OCI-LY3 (cell line): ENCODE results near the gene MBD3L4.
A peak's percentile ranks its signal among the peaks of the same experiment; 100 is the strongest.
"Not testable (repeated sequence)": the region's sequence is repeated elsewhere in the genome, so short reads cannot be mapped to it uniquely, and the experiment has no call there.

Source experiments
- H2AFZ ChIP-seq: fragments of 200-600, 300-600 bp; shearing (Covaris generic); 2 replicates; pipeline ENCODE4 v1.6.0; 2014; ENCODE audit warnings: antibody characterized with exemption, low read depth, low read length
- H3K27ac ChIP-seq: fragments of 200-600, 300-600 bp; sonication (generic); 2 replicates; pipeline ENCODE4 v1.5.1; 2014; ENCODE audit warnings: mild to moderate bottlenecking, low read length, moderate library complexity, mixed read lengths
- H3K27me3 ChIP-seq: fragments of 200-600, 300-600 bp; sonication (generic); 2 replicates; pipeline ENCODE4 v1.6.1; 2014; ENCODE audit warnings: low read depth, low read length, mixed read lengths
- H3K36me3 ChIP-seq: fragments of 200-600, 300-600 bp; sonication (generic); replicated peaks from 2 replicates; pipeline ENCODE3; 2014; ENCODE audit warnings: low read depth, low read length, mixed read lengths
- H3K4me1 ChIP-seq: fragments of 300-600, 200-600 bp; sonication (generic); 2 replicates; pipeline ENCODE4 v1.6.1; 2014; ENCODE audit warnings: low read length, mixed read lengths
- H3K4me2 ChIP-seq: fragments of 200-600, 300-600 bp; sonication (generic); 2 replicates; pipeline ENCODE4 v1.6.1; 2014; ENCODE audit warnings: low read length, mixed read lengths
- H3K4me3 ChIP-seq: fragments of 300-600, 200-600 bp; sonication (generic); 2 replicates; pipeline ENCODE4 v1.5.1; 2014; ENCODE audit warnings: antibody characterized with exemption, mild to moderate bottlenecking, low read length, moderate library complexity
- H3K79me2 ChIP-seq: fragments of 300-600, 200-600 bp; shearing (Covaris generic); 2 replicates; pipeline ENCODE4 v1.6.1; 2014; ENCODE audit warnings: mild to moderate bottlenecking, low read length, mixed read lengths
- H3K9ac ChIP-seq: fragments of 300-600, 200-600 bp; shearing (Covaris generic); 2 replicates; pipeline ENCODE4 v1.6.0; 2014; ENCODE audit warnings: mild to moderate bottlenecking, low read length, moderate library complexity
- H3K9me3 ChIP-seq: fragments of 200-600, 300-600 bp; shearing (Covaris generic); 2 replicates; pipeline ENCODE4 v1.6.1; 2014; ENCODE audit warnings: low read length, mixed read lengths; ENCODE audit not compliant: insufficient read depth
- H4K20me1 ChIP-seq: fragments of 200-600, 300-600 bp; sonication (generic); 2 replicates; pipeline ENCODE4 v1.6.1; 2016; ENCODE audit warnings: low read length, mixed read lengths; ENCODE audit not compliant: insufficient read depth
- EZH2phosphoT487 ChIP-seq: fragments of 200-600 bp; shearing (Covaris generic); IDR thresholded peaks from 2 replicates; pipeline ENCODE4 v1.6.1; 2018; ENCODE audit warnings: antibody characterized with exemption, mixed run types, low read depth
- TF ChIP-seq, protein P1 (sequence below): fragments of 200-600, 300-600 bp; sonication (generic); IDR thresholded peaks from 2 replicates; pipeline ENCODE4 v1.5.1; 2014; ENCODE audit warnings: antibody characterized with exemption, low read length, low read depth

Gene MBD3L4

GRCh38 chr19:7069042-7069903 is 29.3 kb upstream of the MBD3L4 start, which contains the start of gene ZNF557:
Gene ZNF557 (plus strand): TSS chr19:7069703. CDS start chr19:7075075, 5,372 bp downstream.
- H4K20me1 ChIP-seq: no peaks in the 10 kb centered on the region
- peak within 1 kb of the TSS; percentile 86 for H3K9ac ChIP-seq
- H3K27me3 ChIP-seq: no peaks in the 10 kb centered on the region
- peak within 1 kb of the TSS; percentile 90 for H3K4me2 ChIP-seq
- peaks cover 8% of the 10 kb centered on the region for H3K4me1 ChIP-seq
- no peak for TF ChIP-seq EZH2phosphoT487
- TF ChIP-seq, protein P1, sequence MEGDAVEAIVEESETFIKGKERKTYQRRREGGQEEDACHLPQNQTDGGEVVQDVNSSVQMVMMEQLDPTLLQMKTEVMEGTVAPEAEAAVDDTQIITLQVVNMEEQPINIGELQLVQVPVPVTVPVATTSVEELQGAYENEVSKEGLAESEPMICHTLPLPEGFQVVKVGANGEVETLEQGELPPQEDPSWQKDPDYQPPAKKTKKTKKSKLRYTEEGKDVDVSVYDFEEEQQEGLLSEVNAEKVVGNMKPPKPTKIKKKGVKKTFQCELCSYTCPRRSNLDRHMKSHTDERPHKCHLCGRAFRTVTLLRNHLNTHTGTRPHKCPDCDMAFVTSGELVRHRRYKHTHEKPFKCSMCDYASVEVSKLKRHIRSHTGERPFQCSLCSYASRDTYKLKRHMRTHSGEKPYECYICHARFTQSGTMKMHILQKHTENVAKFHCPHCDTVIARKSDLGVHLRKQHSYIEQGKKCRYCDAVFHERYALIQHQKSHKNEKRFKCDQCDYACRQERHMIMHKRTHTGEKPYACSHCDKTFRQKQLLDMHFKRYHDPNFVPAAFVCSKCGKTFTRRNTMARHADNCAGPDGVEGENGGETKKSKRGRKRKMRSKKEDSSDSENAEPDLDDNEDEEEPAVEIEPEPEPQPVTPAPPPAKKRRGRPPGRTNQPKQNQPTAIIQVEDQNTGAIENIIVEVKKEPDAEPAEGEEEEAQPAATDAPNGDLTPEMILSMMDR: no peak
- no peaks in the 10 kb centered on the region for H3K9me3 ChIP-seq
- H3K79me2 ChIP-seq: peaks cover 19% of the 10 kb centered on the region
- H3K4me3 ChIP-seq: peak within 1 kb of the TSS; percentile 93
- H2AFZ ChIP-seq: peak within 1 kb of the TSS; percentile 99
- peaks cover 27% of the 10 kb centered on the region for H3K36me3 ChIP-seq
- peak within 1 kb of the TSS; percentile 65 for H3K27ac ChIP-seq

- H3K79me2 ChIP-seq: peaks cover 19% of the 10 kb centered on the region
- H3K4me1 ChIP-seq: peaks cover 8% of the 10 kb centered on the region
- TF ChIP-seq EZH2phosphoT487: no peak
- TF ChIP-seq, protein P1: no peak
- H3K27me3 ChIP-seq: no peaks in the 10 kb centered on the region
- peak overlapping the region; percentile 13; the same call in 1 of the 2 replicates for H3K9ac ChIP-seq
- no peak overlapping the region for H3K27ac ChIP-seq
- peaks cover 22% of the 10 kb centered on the region for H3K36me3 ChIP-seq
- no peaks in the 10 kb centered on the region for H4K20me1 ChIP-seq
- H3K9me3 ChIP-seq: no peaks in the 10 kb centered on the region
- peak overlapping the region; percentile 72 for H3K4me2 ChIP-seq
- H2AFZ ChIP-seq: peak overlapping the region; percentile 77
- peak overlapping the region; percentile 93 for H3K4me3 ChIP-seq
Measured at GRCh38 chr19:7068599-7068998, 28.6 kb upstream of the MBD3L4 start.

DNA sequence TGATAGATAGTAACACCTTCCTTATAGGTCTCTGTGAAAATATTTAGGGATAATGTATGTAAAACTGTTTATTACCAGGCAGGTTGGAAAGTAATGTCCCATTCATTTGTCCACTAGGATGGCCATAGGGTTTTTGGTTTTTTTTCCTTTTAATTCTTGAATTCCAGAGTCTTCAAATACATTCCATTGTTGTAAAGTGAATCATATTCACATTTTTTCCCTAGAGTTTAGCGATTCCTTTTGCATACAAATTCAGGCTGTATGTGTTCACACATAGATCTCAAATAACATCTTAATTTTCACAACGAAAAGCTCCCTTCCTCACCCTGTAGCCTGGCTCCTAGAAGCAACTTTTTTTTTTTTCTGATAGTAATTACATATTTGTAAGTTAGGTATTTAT is 27.7 kb upstream of the MBD3L4 start:
- no peaks in the 10 kb centered on the region for H3K9me3 ChIP-seq
- no peak overlapping the region for H3K27ac ChIP-seq
- no peak for TF ChIP-seq EZH2phosphoT487
- TF ChIP-seq, protein P1: no peak
- H3K4me1 ChIP-seq: peaks cover 8% of the 10 kb centered on the region
- peaks cover 19% of the 10 kb centered on the region for H3K79me2 ChIP-seq
- no peak overlapping the region for H2AFZ ChIP-seq
- no peaks in the 10 kb centered on the region for H4K20me1 ChIP-seq
- no peak overlapping the region for H3K9ac ChIP-seq
- peaks cover 15% of the 10 kb centered on the region for H3K36me3 ChIP-seq
- H3K4me3 ChIP-seq: no peak overlapping the region
- H3K27me3 ChIP-seq: no peaks in the 10 kb centered on the region
- H3K4me2 ChIP-seq: no peak overlapping the region

DNA sequence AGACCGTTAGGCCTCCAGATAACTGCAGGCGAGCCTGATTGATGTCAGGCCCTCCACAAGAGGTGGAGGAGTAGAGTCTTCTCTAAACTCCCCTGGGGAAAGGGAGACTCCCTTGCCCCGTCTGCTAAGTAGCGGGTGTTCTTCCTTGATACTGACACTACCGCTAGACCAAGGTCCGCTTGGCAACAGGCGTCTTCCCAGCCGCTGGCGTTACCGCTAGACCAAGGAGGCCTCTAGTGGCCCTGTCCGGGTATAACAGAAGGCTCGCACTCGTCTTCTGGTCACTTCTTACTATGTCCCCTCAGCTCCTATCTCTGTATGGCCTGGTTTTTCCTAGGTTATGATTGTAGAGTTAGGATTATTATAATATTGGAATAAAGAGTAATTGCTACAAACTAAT is 27.1 kb upstream of the MBD3L4 start:
- not testable (repeated sequence) for H3K27ac ChIP-seq, H3K9me3 ChIP-seq, H4K20me1 ChIP-seq, H3K9ac ChIP-seq, H2AFZ ChIP-seq, H3K4me1 ChIP-seq, H3K4me2 ChIP-seq, H3K27me3 ChIP-seq, H3K4me3 ChIP-seq
- Histone ChIP-seq H3K36me3 (peaks cover 11% of the 10 kb centered on the region), H3K79me2 (peaks cover 19% of the 10 kb centered on the region)
